Epithelial cell of proximal tubule (primary cell): ENCODE results near the gene ADSS1. TPM values are rescaled to one million over a fixed set of nuclear protein-coding genes. Genes with fewer than 3 reads are reported as not detected.

Experiments used
- DNase-seq: peaks from one replicate; pipeline ENCODE4 v3.0.0-alpha.2; 2011; ENCODE audit warnings: low read depth
- H3K4me3 ChIP-seq: 2 replicates; pipeline ENCODE4 v1.5.1; 2011; ENCODE audit warnings: low read depth, mild to moderate bottlenecking, low read length
- total RNA-seq: library from RNA; depleted of rRNA; stranded (reverse); fragments of >200 nt; gene quantifications from 2 replicates; pipeline ENCODE4 v1.2.3, GENCODE V29; 2015
- TF ChIP-seq, protein P1 (sequence below): conservative IDR thresholded peaks from 2 replicates; pipeline ENCODE4 v1.5.1; 2012; ENCODE audit warnings: low read depth, mild to moderate bottlenecking, low read length

Gene ADSS1
- total RNA-seq, 1 donor from 2014 or later, result 2.3 TPM

DNA sequence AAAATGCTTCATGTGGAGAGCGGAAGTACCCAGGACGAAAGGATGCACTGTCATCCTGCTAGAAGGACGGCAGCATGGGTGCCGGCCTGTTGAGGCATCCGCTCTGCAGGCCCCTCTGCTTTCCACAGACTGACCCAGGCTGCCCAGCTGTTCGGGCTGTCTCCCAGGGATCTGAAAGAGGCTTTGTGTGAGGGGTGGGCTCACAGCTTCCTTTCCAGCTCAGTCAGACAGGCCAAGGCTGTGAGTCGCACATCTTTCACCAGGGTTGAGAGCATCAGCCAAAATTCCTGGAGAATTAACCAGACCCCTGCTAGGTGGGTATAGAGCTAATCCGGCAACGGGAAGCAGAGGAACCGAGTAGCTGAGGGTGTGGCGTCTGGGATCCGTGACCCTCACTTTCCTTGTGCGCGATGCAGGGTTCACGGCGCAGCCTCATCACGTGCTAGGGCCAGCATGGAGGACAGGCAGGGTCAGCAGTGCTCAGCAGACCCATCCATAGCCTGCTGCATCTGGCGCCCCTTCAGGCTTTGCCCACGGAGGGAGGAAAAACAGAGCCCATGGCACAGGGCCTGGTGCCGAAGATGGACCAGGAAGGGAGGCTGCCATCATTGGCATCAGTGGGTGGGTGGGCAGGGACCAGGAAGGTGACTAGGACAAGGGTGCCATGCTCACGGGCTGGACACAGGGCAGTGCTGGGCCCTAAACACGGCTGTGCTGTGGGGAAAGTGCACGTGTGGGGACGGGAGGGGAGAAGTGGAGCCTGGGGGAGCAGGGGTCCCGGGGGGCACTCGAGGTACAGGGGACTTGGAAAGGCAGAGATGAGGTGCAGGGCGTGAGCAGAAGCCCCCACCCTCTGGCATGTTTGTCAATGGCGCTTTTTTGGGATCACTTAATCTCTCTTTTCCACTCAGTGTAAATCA is 19.7 kb downstream of the ADSS1 start:
- TF ChIP-seq, protein P1, sequence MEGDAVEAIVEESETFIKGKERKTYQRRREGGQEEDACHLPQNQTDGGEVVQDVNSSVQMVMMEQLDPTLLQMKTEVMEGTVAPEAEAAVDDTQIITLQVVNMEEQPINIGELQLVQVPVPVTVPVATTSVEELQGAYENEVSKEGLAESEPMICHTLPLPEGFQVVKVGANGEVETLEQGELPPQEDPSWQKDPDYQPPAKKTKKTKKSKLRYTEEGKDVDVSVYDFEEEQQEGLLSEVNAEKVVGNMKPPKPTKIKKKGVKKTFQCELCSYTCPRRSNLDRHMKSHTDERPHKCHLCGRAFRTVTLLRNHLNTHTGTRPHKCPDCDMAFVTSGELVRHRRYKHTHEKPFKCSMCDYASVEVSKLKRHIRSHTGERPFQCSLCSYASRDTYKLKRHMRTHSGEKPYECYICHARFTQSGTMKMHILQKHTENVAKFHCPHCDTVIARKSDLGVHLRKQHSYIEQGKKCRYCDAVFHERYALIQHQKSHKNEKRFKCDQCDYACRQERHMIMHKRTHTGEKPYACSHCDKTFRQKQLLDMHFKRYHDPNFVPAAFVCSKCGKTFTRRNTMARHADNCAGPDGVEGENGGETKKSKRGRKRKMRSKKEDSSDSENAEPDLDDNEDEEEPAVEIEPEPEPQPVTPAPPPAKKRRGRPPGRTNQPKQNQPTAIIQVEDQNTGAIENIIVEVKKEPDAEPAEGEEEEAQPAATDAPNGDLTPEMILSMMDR, result no peak
- no peak overlapping the region for H3K4me3 ChIP-seq
- DNase-seq, result no peak

DNA sequence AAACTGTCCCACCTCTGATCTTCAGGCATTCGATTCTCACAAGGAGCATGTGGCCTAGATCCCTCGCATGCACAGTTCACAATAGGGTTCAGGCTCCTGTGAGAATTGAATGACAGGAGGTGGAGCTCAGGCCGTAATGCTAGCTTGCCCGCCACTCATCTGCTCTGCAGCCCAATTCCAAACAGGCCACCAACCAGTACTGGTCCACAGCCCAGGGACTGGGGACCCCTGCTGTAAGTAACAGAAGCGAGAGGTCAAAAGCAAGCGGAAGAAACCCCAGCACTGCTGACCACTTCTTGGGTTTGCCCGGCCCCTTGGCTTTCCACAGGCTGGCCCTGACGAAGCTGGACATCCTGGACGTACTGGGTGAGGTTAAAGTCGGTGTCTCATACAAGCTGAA is 20.5 kb downstream of the ADSS1 start:
- no peak for DNase-seq
- no peak overlapping the region for H3K4me3 ChIP-seq
- TF ChIP-seq, protein P1, result no peak

DNA sequence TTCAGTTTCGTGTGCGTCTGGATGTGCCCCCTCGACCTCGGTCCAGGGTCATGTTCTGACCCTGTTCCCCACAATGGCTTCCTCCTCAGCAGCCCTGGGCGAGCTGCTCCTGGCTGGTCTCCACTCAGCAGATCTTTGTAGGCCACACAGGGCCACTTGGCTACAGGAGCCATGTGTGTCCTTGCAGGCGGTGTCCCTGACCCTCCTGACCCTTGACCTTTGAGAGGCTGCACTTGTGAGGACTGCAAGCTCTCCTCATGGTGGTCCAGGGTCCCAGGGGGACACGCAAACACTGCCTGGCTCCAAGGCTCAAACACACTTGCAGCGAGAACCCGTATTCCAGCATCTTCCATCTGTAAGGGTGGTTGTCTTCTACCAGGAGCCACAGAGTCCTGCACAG is 21.4 kb downstream of the ADSS1 start:
- DNase-seq, result no peak
- H3K4me3 ChIP-seq, result no peak overlapping the region
- TF ChIP-seq, protein P1, result no peak

DNA sequence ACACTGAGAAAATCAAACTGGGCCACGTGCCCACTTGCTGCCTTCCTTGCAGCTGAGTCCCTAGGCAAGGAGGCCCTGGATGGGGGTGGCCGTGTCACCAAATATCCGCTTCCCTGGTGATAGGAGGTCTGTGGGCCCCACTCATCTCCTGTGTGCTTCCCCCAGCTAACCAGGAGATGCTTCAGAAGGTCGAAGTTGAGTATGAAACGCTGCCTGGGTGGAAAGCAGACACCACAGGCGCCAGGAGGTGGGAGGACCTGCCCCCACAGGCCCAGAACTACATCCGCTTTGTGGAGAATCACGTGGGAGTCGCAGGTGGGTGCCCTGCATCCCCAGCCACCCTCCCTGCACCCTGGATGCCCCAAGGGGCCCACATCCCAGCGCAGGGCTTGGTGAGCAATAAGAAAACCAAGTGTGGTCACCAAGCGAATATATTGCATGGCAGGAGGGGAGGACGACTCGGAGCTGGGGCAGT is 22.1 kb downstream of the ADSS1 start:
- no peak overlapping the region for H3K4me3 ChIP-seq
- no peak for DNase-seq
- TF ChIP-seq, protein P1, result no peak

DNA sequence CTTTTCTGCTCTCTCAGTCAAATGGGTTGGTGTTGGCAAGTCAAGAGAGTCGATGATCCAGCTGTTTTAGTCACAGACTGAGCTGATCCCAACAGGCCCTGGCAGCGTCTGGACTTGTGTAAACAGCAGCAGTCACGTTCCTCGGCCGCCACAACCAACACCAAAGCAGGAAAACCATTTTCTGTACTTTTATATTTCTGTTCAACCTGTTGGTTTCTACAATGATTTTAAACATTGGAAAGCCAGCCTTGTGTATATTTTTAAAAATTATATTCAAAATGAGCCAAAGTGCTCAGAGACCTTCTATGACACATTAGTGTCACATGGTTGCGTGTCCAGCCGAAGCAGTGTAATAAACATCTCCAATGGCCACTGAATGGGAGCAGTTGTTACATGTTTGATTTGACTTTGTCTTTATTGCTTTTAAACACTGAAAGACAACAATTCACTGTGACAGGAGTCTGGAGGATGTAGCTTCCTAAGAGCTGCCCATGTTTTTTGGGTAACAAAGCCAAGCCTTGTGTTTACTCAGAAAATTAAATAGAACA is 23.0 kb downstream of the ADSS1 start:
- no peak overlapping the region for H3K4me3 ChIP-seq
- no peak for DNase-seq
- TF ChIP-seq, protein P1, result no peak

DNA sequence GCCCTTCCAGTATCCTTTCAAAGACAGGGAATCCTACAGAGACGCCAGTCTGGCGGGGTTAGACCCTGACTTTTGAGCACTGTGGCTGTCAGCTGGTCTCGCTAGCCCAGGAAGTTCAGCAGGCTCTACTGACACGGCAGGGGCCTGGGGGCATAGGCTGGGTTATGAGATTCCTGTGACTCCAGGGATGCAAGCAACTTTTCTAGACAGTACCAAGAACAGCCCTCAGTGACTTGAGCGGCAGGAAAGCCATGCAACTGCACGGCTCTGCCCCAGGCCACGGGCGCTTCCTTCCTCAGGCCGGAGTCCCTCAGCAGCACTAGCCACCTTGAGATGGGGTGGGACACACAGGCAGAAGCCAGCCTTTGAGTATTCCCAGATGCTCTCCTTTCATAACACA is 23.8 kb downstream of the ADSS1 start:
- H3K4me3 ChIP-seq, result no peak overlapping the region
- DNase-seq, result no peak
- TF ChIP-seq, protein P1, result no peak
